Body of pancreas (tissue), 4 donors: Measurements from ENCODE around the gene PLEKHA3. TPM values are rescaled to one million over a fixed set of nuclear protein-coding genes. Genes with fewer than 3 reads are reported as not detected.

Experiments
- ATAC-seq: fragments of 150-250 bp; one replicate; pipeline ENCODE4 v1.9.1; 2016
- DNase-seq, 4 donors: peaks; one replicate each; pipeline ENCODE4 v3.0.0-alpha.2; 2019
- H3K27ac ChIP-seq, 4 donors: fragments of 200-600 bp; sonication (generic); 1 replicate in 3 of 4; 2 replicates in 1 of 4; pipeline versions ENCODE4 v1.5.1 to v1.6.1; 2016 to 2019; ENCODE audit warnings: mild to moderate bottlenecking in 1 of 4, mixed read lengths in 1 of 4, moderate library complexity in 1 of 4
- H3K27me3 ChIP-seq, 2 donors: fragments of 200-600 bp; sonication (generic); one replicate each; pipeline ENCODE4 v1.6.0; 2016; ENCODE audit warnings: mild to moderate bottlenecking in 1 of 2
- H3K36me3 ChIP-seq, 2 donors: fragments of 200-600 bp; sonication (generic); replicated peaks in 1 of 2; 2 replicates each; pipeline ENCODE4 v1.5.1; 2016; ENCODE audit warnings: low read depth in 2 of 2; ENCODE audit not compliant: insufficient read depth in 1 of 2
- H3K4me1 ChIP-seq: fragments of 200-600 bp; sonication (generic); one replicate; pipeline ENCODE4 v1.6.0; 2016
- H3K4me3 ChIP-seq, 2 donors: fragments of 200-600 bp; sonication (generic); 1 replicate in 1 of 2; 2 replicates in 1 of 2; pipeline ENCODE4 v1.5.1; 2016 to 2019
- H3K9me3 ChIP-seq, 3 donors: fragments of 200-600 bp; sonication (generic); 1 replicate in 2 of 3; 2 replicates in 1 of 3; pipeline ENCODE4 v1.5.1; 2016
- POLR2A ChIP-seq, 3 donors: fragments of 450-650 bp; IDR thresholded peaks; one replicate each; pipeline ENCODE4 v1.6.1; 2016; ENCODE audit warnings: antibody characterized with exemption in 3 of 3, mild to moderate bottlenecking in 2 of 3
- WGBS, 2 donors: methylation state at CpG; one replicate each; pipeline ENCODE4 v1.1.5; 2017; 5-methylcytosine and 5-hydroxymethylcytosine counted together
- intact Hi-C: fragments of 100-400 bp; cut with DNase I; formaldehyde crosslinking; loops from one replicate; pipeline ENCODE4 v1.15.1; 2023
- total RNA-seq, 2 donors: library from RNA; depleted of rRNA; stranded (reverse); fragments of >200 nt; gene quantifications; one replicate each; pipeline ENCODE4 v1.1.0, GENCODE V29; 2016
- TF ChIP-seq, protein P1 (sequence below), 7 experiments: fragments of 450-650 bp in 4 of 7; fragments of 200-600 bp in 3 of 7; sonication (generic) in 3 of 7; IDR thresholded peaks; one replicate each; pipeline ENCODE4 v1.5.1; 2016 to 2019; ENCODE audit warnings: antibody characterized with exemption in 7 of 7

PLEKHA3 gene
- total RNA-seq, 2 donors from 2014 or later, result 5.3 to 6.5 TPM

DNA sequence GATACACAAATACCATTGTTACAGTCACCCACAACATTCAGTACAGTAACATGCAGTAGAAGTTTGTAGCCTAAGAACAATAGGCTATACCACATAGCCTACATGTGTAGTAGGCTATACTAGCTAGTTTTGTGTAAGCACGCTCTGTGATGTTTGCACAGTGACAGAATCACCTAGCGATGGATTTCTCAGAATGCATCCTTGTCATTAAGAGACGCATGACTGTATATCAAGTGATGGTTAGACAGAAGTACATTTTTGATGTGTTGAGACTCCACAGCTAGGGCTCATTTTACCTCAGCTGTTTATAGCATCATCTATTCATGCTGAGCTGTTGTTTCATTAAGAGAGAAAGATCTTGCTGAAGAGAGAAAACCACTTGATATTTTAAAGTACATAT, 19.4 kb downstream of the PLEKHA3 start:
- H3K27ac ChIP-seq, result no peak overlapping the region
- no peaks in the 10 kb centered on the region for H3K4me1 ChIP-seq
- no peak overlapping the region for H3K4me3 ChIP-seq
- ATAC-seq (no peak), DNase-seq (no peak)
- 91 to 98% methylated on average over 3 of the region's 3 CpGs for WGBS, 2 donors
- H3K36me3 ChIP-seq, result peaks cover 5 to 27% of the 10 kb centered on the region in 2 donors
- H3K27me3 ChIP-seq, result no peaks in the 10 kb centered on the region
- intact Hi-C loops, result no loop called here
- no peaks in the 10 kb centered on the region for H3K9me3 ChIP-seq
- TF ChIP-seq POLR2A (IDR thresholded peaks at IDR 0.05), result no peak
- TF ChIP-seq, protein P1, sequence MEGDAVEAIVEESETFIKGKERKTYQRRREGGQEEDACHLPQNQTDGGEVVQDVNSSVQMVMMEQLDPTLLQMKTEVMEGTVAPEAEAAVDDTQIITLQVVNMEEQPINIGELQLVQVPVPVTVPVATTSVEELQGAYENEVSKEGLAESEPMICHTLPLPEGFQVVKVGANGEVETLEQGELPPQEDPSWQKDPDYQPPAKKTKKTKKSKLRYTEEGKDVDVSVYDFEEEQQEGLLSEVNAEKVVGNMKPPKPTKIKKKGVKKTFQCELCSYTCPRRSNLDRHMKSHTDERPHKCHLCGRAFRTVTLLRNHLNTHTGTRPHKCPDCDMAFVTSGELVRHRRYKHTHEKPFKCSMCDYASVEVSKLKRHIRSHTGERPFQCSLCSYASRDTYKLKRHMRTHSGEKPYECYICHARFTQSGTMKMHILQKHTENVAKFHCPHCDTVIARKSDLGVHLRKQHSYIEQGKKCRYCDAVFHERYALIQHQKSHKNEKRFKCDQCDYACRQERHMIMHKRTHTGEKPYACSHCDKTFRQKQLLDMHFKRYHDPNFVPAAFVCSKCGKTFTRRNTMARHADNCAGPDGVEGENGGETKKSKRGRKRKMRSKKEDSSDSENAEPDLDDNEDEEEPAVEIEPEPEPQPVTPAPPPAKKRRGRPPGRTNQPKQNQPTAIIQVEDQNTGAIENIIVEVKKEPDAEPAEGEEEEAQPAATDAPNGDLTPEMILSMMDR (IDR thresholded peaks at IDR 0.05), result no peak

DNA sequence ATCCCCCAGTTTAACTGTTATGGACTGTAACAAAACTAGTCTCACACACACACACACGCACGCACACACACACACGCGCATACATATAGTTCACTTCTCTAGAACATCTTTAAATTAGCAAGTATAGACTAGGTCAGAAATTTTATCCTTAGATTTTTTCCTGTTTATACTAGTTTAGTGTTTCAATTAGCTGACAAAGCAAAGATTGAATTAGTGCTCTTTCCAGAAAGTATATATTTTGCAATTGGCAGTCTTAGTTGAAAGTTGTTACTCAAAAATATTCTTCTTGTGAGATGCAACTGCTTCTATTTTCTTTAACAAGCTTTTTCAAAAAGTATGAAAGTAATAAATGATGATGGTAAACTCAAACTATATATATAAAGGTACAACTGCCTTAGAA, 22.5 kb downstream of the PLEKHA3 start:
- WGBS, 2 donors, result 95% methylated on average over 4 of the region's 4 CpGs

DNA sequence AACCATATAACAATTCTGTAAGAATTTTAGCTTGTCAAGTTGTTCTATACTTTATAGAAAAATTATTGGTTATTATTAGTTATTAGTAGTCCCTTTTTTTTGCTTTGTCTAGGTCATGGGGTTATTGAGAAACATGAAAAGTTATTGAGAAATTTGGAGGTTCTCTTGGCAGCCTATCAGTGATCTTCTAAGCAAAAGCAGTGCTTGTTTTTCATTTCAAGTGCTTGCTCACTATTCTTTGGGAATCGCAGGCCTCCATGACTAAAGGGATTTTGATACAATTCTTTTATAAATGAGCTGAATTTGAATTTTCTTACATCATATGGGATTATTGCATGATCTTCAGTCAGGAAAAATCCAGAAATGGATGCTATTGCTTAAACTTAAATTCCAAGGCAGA, 25.8 kb downstream of the PLEKHA3 start:
- Histone ChIP-seq H3K27ac (no peak overlapping the region), H3K36me3 (peaks cover 0 to 16% of the 10 kb centered on the region in 2 donors), H3K4me3 (no peak overlapping the region), H3K4me1 (no peaks in the 10 kb centered on the region), H3K27me3 (no peaks in the 10 kb centered on the region), H3K9me3 (no peaks in the 10 kb centered on the region)
- DNase-seq (no peak), ATAC-seq (no peak)
- intact Hi-C loops, result no loop called here
- TF ChIP-seq, protein P1 (IDR thresholded peaks at IDR 0.05), result no peak
- TF ChIP-seq POLR2A (IDR thresholded peaks at IDR 0.05), result no peak
- WGBS, 2 donors, result 97 to 100% methylated on average over 1 of the region's 1 CpG

More for the DNA sequence above, 22.5 kb downstream of the PLEKHA3 start:
- no peaks in the 10 kb centered on the region for H3K27me3 ChIP-seq
- DNase-seq (no peak), ATAC-seq (no peak)
- H3K36me3 ChIP-seq, result peaks cover 5 to 24% of the 10 kb centered on the region in 2 donors
- no peak overlapping the region for H3K4me3 ChIP-seq
- TF ChIP-seq, protein P1 (IDR thresholded peaks at IDR 0.05), result no peak
- TF ChIP-seq POLR2A (IDR thresholded peaks at IDR 0.05), result no peak
- no peaks in the 10 kb centered on the region for H3K9me3 ChIP-seq
- intact Hi-C loops, result no loop called here
- no peaks in the 10 kb centered on the region for H3K4me1 ChIP-seq
- H3K27ac ChIP-seq, result no peak overlapping the region

DNA sequence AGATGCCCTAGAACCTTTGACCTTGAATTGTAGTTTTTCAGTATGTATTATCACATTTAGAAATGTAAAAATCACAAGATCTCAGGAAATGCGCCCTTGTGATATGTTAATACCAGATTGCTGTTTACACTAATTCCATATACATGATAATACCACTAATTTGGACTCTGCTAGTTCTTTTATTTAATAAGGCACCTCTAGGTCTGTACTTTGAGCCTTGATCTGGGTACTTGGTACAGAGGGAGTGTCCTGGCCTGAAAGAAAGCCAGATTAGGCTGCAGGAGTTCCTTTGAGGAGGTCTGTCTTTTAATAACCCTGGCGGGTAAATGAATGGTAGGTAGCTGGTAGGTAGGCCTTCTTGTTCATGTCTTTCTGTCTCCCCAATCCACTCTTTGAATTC, 26.3 kb downstream of the PLEKHA3 start:
- H3K27me3 ChIP-seq, result no peaks in the 10 kb centered on the region
- peaks cover 0 to 12% of the 10 kb centered on the region in 2 donors for H3K36me3 ChIP-seq
- WGBS, 2 donors, result 80 to 92% methylated on average over 2 of the region's 2 CpGs
- TF ChIP-seq POLR2A (IDR thresholded peaks at IDR 0.05), result no peak
- TF ChIP-seq, protein P1 (IDR thresholded peaks at IDR 0.05), result no peak
- no peaks in the 10 kb centered on the region for H3K9me3 ChIP-seq
- intact Hi-C loops, result no loop called here
- DNase-seq (no peak), ATAC-seq (no peak)
- no peaks in the 10 kb centered on the region for H3K4me1 ChIP-seq
- H3K27ac ChIP-seq, result no peak overlapping the region
- H3K4me3 ChIP-seq, result no peak overlapping the region

DNA sequence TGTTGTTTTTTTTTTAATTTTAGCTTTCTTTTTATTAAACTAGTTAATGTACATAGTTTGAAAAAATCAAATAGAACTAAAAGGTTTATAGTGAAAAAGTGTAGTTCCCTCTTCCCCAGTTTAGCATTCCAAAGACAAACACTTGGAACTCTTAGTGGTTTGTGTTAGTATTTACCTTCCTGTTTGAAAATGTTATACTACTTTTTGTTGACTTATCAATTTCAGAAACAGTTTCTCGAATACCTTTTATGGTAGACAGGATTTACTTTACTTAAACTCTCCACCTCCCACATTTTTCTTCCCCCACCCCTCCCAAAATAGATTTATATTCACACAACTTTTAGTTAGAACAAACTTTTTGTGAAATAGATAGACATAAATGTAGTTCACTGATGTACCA, 26.7 kb downstream of the PLEKHA3 start:
- Histone ChIP-seq H3K27ac (no peak overlapping the region), H3K4me3 (no peak overlapping the region), H3K36me3 (peaks cover 0 to 12% of the 10 kb centered on the region in 2 donors), H3K27me3 (no peaks in the 10 kb centered on the region), H3K9me3 (no peaks in the 10 kb centered on the region), H3K4me1 (no peaks in the 10 kb centered on the region)
- TF ChIP-seq POLR2A (IDR thresholded peaks at IDR 0.05), result no peak
- TF ChIP-seq, protein P1 (IDR thresholded peaks at IDR 0.05), result no peak
- ATAC-seq, result no peak
- intact Hi-C loops, result no loop called here
- WGBS, 2 donors, result 76 to 94% methylated on average over 1 of the region's 1 CpG
- no peak for DNase-seq
